Forelimb muscle (tissue), 1 donor: ENCODE results near the gene BTBD3. TPM values are rescaled to one million over a fixed set of nuclear protein-coding genes. Genes with fewer than 3 reads are reported as not detected.

Experiments used
- DNase-seq: peaks from one replicate; pipeline ENCODE4 v3.0.0-alpha.2; 2013; ENCODE audit warnings: low read depth
- polyA plus RNA-seq: library from polyadenylated mRNA; unstranded; fragments of 120-200 nt; gene quantifications from one replicate; pipeline ENCODE4 v1.2.1, GENCODE V29; 2013; ENCODE audit not compliant: insufficient read length

The BTBD3 gene
- polyA plus RNA-seq, 1 donor, result 33.4 TPM

- no peak for DNase-seq
Observed at GRCh38 chr20:11912659-11913415, 4.9 kb upstream of the BTBD3 start.

DNA sequence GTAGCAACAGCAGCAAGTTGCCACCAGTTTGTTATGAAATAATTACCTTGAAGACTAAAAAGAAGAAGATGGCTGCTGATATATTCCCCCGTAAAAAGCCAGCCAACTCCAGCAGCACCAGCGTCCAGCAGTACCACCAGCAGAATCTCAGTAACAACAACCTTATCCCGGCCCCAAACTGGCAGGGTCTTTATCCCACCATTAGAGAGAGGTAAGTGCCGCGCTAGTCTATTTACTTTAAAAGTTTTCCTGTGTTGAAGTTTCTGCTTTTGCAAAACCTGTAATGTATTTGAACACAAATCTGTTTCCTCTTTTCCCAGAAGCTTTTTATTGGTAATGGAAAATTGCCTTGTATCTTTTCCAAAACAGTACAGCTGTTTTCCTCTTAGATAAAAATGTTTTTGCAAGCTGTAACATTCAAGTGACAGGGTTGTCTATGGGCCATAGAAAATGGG, 725 bp downstream of the BTBD3 start:
- DNase-seq, result peak; percentile 73

- peak; percentile 58 for DNase-seq
Observed at GRCh38 chr20:11918981-11919380, 1.3 kb downstream of the BTBD3 start.

DNA sequence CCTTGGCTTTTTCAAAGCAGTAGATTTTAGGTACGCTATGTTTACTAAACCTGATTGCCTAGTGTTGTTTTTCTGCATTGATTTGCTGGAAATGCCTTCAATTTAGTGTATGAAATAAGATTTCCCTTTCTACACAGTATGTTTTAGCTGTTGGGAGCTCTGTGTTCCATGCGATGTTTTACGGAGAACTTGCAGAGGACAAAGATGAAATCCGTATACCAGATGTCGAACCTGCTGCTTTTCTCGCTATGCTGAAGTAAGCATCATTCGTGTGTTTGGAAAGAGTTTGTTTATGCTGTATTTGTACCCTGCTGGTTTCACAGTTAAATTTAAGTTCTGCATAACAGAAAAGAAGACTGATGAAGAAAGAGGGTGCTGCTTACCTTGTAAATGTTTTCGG, 1.9 kb downstream of the BTBD3 start:
- peak; percentile 25 for DNase-seq

DNA sequence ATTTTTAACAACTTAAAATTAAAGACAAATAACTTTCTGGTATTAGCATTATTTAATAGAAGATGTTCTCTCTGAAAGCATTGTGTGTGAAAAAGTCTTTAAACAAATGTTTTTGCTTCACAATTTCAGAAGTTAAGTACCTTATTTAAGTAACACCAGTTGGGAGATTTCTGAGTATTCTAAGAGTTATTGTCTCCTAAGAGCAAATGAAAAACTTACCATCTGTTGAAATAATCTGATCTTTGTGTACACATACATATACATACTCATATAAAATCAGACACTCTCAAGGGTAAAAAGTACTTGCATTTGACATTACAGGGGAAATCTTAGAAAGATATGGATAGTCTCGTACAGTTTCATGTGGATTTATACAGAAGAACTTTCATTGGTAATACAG, 2.4 kb downstream of the BTBD3 start:
- no peak for DNase-seq

- DNase-seq, result no peak
Observed at GRCh38 chr20:11921321-11921720, 3.6 kb downstream of the BTBD3 start.

- DNase-seq, result no peak
Observed at GRCh38 chr20:11922561-11922960, 4.9 kb downstream of the BTBD3 start.

DNA sequence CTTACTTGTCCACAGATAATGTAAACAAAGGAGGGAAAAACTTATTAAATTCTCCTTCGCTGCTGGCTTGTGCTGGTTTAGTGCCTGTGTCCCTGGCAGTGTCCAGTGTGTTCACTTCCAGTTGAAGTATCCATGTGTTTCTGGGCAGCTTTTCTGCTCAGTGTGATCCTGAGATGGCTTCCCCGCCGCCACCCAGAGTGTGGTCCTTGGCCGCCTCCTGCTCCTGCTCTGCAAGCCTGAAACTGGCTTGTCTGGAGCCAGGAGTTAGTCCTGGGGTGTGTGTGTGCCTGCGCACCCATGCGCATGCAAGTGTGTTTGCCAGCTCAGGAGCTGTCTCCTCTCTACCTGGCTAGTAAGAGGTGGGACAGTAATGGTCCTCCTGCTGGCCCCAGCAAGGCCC, 7.2 kb downstream of the BTBD3 start:
- DNase-seq, result no peak

DNA sequence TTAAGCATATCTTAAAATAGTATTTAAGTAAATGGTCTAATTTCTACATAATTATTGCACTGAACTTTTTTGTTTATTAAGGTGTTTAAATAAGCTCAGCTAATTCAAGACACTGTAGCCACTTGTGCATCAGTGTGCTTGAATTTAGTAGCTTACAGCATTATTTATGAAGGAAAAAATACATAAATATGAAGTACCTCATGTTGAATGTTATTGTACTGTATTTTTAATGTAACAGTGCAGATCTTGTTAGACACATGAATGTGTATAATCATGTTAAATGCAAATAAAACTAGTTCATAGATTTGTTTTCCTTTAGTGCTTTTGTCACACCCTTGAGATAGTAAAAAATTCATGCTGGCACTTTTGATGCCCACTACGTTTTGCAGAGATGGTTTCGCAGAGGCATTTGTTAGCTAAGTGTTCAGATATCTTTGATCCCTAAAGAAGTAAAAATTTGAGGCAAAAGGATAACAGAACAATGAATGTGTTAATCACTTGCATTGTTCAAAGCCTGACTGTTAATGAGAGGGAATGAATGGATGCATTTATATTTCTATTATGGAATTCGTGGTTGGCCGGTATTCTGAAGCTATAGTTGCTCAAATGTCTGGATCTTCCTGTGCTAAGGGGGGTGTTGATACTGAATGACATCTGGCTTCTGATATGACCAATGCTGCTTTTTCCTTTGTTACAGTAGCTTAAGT, 8.8 kb downstream of the BTBD3 start:
- no peak for DNase-seq

GRCh38 chr20:11929947-11930346, 12.3 kb downstream of the BTBD3 start:
- DNase-seq, result no peak

DNA sequence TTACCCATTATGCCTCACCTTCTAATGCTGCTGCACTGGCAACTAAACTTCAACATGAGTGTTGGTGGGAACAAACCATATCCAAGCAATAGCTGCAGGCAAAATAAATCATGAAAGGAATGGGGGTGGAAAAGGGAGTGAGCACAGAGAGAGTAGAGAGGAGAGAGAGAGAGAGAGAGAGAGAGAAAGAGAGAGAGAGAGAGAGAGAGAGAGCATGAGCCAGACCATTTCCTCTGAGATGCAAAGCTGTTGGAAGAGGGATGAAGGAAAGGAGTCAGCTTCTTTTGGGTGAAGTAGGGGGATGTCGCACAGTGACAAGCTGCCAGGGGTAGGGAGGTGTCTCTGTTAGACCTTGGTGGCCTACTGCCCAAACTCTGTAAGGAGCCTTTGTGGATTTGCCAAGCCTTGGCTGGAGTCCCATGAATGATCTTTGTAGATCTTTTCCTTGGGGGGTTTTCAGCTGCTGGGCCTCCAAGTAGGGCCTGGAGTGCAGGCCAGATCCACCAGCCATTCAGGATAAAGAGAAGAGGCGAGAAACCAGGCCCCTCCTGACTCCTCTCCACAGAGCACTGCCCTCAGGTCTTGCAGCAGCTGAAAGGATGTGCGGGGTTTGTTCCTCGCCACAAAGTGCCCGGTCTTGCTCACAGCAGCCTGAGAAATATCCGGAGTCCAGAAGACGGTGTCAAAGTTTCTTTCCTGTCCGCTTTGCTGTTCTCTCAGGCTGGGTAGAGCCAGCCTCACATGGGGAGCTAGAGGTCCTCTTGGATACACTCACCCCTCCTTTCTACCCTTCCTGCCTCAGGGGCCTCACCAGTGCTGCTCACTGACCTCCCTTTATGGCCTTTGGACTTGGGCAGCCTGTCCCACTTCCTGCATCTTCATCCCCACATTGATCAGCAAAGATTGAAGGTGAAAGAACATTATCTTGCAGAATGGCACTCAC, 17.8 kb downstream of the BTBD3 start:
- DNase-seq, result no peak

DNA sequence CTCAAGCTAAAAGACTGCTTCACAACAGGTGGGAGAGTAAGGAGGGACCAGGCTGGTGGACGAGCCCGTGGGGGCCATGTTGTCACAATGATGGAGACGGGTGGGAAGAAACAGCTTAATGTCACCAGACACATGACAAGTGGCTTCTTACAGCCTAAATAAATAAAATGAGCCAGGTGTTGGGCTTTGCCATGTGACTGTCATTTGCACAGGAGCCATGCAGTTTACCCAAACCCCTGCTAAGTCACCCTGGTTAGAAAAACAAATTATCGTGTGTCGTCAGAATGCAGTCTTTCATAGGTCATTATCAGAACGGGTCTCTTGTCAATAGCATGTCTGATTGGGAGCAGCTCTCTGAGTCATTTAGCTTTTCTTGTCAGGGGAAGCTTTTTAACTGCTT, 18.5 kb downstream of the BTBD3 start:
- DNase-seq, result no peak

DNA sequence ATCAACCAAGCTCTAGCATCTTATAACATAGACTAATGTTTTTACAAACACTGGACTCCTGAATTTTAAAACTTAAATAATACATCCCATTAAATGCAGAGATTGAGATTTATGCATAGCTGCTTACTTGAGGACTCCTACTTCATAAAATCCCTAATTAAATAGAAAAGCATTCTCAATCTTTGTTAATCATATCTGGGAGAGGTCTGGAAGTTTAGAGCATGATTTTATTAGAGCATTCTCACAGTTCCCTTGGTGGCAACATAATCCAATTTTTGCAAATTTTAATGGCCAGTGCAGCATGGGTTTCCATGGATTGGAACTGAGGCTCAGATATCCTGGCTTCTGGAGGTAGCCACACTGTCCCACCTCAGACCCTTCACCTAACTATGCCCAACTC, 19.5 kb downstream of the BTBD3 start:
- DNase-seq, result no peak

GRCh38 chr20:11941593-11942246, 24.0 kb downstream of the BTBD3 start:
- DNase-seq, result no peak

- DNase-seq, result no peak
Observed at GRCh38 chr20:11943778-11944177, 26.1 kb downstream of the BTBD3 start.

DNA sequence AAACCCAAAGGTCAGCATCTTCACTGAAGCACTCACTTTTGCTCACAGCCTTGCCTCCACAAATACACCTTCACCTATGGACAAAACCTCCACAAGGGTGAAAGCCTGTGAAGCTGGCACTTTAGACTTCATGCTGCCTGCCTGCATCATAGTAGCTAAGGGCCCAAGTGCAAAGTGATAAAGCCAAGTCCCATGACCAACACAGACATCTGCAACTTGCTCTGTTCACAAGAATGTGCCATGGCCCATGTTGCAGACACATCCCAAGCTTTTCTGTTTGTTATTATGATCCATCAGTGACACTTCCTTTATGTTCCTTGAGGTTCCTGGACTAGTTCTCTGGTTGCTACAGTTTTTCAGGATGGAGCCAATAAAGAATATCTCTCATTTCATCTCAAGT, 31.1 kb downstream of the BTBD3 start:
- no peak for DNase-seq

GRCh38 chr20:11949711-11950110, 32.0 kb downstream of the BTBD3 start:
- DNase-seq, result no peak

- no peak for DNase-seq
Observed at GRCh38 chr20:11951696-11952095, 34.0 kb downstream of the BTBD3 start.

DNA sequence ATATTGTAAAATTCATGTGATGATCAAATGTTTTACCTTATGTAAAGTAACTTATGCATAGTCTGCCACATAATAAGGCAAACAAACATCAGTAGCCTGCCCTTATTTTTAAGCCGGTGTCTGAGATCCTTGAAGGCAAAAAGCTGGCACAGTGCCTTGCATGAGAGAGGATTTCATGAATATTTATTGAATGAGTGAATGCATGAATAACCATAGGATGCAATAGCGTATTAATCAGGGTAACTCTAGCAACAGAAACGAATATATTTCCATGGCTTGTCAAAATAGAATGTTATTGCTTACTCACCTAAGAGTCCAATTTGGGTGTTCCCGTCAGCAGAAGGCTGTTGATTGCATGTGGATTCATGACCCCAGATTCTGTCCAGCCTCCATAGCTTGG, 34.9 kb downstream of the BTBD3 start:
- DNase-seq, result no peak

DNA sequence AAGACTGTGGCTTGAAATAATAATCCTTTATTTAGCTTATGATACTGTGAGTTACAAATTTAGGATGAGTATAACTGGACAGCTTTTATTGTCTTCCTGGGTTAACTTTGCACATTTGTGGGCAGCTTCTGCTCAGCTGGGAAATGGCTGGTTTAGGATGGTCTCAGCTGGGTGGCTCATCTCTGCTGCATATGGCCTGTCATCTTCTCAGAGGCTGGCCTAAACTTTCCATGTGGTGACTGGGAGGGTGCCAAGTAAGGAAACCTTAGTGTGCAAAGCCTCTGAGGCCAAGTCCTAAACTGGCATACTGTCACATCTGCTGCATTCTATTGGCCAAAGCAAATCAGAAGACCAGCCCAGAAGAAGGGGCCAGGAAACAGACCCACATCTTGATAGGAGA, 40.2 kb downstream of the BTBD3 start:
- DNase-seq, result no peak

- DNase-seq, result no peak
Observed at GRCh38 chr20:11958855-11959254, 41.2 kb downstream of the BTBD3 start.

- no peak for DNase-seq
Observed at GRCh38 chr20:11965602-11966001, 47.9 kb downstream of the BTBD3 start.
